Thoracic aorta (tissue), 2 donors: ENCODE data around the gene NEDD4L. TPM values are rescaled to one million over a fixed set of nuclear protein-coding genes. Genes with fewer than 3 reads are reported as not detected.
A peak's percentile ranks its signal among the peaks of the same experiment; 100 is the strongest.

Source experiments
- ATAC-seq: fragments of 150-250 bp; one replicate; pipeline ENCODE4 v1.8.0; 2017; ENCODE audit warnings: low read depth; ENCODE audit not compliant: insufficient number of reproducible peaks, low FRiP score
- DNase-seq: peaks from one replicate; pipeline ENCODE4 v3.0.0-alpha.2; 2020; ENCODE audit warnings: low spot score
- H3K27ac ChIP-seq, 2 donors: fragments of 200-600 bp; sonication (generic); 1 replicate in 1 of 2; 2 replicates in 1 of 2; pipeline ENCODE4 v1.5.1; 2016; ENCODE audit warnings: mild to moderate bottlenecking in 2 of 2, moderate library complexity in 2 of 2
- H3K27me3 ChIP-seq: fragments of 200-600 bp; sonication (generic); replicated peaks from 2 replicates; pipeline ENCODE4 v1.6.0; 2016; ENCODE audit warnings: mild to moderate bottlenecking; ENCODE audit not compliant: insufficient read depth
- H3K36me3 ChIP-seq: fragments of 200-600 bp; sonication (generic); one replicate; pipeline ENCODE4 v1.5.1; 2016
- H3K4me1 ChIP-seq, 2 donors: fragments of 200-600 bp; sonication (generic); 1 replicate in 1 of 2; 2 replicates in 1 of 2; pipeline versions ENCODE4 v1.5.1 to v1.6.0; 2016; ENCODE audit warnings: low read depth in 2 of 2, mild to moderate bottlenecking in 1 of 2; ENCODE audit not compliant: control insufficient read depth in 1 of 2
- H3K4me3 ChIP-seq: fragments of 200-600 bp; sonication (generic); 2 replicates; pipeline ENCODE4 v1.5.1; 2016; ENCODE audit warnings: mild to moderate bottlenecking
- H3K9me3 ChIP-seq: fragments of 200-600 bp; sonication (generic); 2 replicates; pipeline ENCODE4 v1.5.1; 2016
- total RNA-seq, 2 donors: library from RNA; depleted of rRNA; stranded (reverse); fragments of >200 nt; gene quantifications; one replicate each; pipeline versions ENCODE4 v1.1.0 to v1.2.3, GENCODE V29; 2016
- TF ChIP-seq, protein P1 (sequence below): fragments of 200-600 bp; sonication (generic); IDR thresholded peaks from one replicate; pipeline ENCODE4 v1.5.1; 2019; ENCODE audit warnings: antibody characterized with exemption

Gene NEDD4L
- total RNA-seq, 2 donors from 2014 or later = 13.9 to 22.9 TPM

DNA sequence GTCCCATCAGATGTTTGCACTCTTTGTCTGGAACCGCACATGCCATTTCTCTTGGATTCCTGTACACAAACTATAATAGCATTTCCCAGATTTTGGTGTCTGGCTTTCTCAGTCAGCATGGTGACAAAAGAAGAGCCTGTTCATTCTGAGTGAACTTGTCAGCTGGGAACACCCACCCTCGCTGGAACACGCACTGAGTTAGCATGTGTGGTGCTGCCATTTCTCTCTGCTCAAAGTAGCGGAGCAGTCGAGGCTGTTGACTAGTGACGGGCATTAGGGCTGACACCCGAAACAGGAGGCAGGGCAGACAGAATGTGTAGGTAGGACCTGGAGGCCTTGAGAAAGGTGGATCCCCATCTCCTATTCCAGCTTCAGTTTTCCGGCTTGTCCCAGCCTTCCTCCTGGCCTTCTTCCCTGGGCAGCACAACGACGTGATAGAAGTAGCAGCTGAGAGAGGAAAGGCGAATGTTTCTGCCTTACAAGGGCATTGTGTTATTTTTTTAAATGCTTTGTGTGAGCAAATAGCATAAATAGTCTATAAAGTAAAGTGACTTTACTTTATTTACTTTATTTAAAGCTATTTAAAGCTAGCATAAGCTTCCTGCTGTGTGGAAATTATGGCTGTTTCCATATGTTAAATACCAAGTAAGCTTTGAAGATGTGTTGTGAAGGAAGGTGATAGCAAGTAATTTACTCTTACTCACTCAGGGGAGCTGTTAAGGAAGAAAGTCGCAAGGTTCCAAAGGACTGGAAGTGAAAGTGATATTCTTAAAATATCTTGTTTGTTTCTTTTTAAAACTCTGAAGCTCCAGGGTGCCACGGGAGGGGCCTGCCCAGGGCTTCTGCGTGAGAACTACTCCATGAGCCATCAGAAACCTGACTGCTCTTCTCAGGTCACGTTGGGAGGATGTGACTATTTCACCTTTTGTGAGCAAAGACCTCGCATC, 272.6 kb downstream of the NEDD4L start:
- no peak for ATAC-seq
- H3K36me3 ChIP-seq = no peaks in the 10 kb centered on the region
- no peak for DNase-seq

DNA sequence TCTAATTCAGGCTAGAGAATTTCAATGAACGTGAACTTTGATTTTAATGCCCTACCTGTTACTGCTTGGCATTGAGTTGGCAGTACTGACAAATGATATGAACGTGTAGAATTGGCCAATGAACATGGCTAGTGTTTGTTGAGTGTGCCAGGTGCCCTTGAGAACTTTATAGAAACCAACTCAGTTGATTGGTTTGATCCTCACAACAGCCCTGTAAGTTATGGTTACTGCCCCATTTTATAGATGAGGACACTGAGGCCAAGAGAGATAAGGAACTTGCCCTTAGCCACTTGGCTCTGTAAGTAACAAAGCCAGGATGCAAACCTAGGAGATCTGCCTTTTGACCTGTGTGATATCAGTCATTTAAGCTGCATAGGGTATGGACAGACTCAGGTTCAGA, 275.7 kb downstream of the NEDD4L start:
- Histone ChIP-seq H3K9me3 (no peaks in the 10 kb centered on the region), H3K27me3 (no peaks in the 10 kb centered on the region), H3K27ac (no peak overlapping the region), H3K4me3 (no peak overlapping the region), H3K4me1 (peaks cover 0 to 17% of the 10 kb centered on the region in 2 donors), H3K36me3 (no peaks in the 10 kb centered on the region)
- DNase-seq (no peak), ATAC-seq (no peak)
- TF ChIP-seq, protein P1, sequence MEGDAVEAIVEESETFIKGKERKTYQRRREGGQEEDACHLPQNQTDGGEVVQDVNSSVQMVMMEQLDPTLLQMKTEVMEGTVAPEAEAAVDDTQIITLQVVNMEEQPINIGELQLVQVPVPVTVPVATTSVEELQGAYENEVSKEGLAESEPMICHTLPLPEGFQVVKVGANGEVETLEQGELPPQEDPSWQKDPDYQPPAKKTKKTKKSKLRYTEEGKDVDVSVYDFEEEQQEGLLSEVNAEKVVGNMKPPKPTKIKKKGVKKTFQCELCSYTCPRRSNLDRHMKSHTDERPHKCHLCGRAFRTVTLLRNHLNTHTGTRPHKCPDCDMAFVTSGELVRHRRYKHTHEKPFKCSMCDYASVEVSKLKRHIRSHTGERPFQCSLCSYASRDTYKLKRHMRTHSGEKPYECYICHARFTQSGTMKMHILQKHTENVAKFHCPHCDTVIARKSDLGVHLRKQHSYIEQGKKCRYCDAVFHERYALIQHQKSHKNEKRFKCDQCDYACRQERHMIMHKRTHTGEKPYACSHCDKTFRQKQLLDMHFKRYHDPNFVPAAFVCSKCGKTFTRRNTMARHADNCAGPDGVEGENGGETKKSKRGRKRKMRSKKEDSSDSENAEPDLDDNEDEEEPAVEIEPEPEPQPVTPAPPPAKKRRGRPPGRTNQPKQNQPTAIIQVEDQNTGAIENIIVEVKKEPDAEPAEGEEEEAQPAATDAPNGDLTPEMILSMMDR = no peak

More for the DNA sequence above, 272.6 kb downstream of the NEDD4L start:
- Histone ChIP-seq H3K27me3 (no peaks in the 10 kb centered on the region), H3K9me3 (no peaks in the 10 kb centered on the region), H3K4me1 (peaks cover 0 to 26% of the 10 kb centered on the region in 2 donors), H3K4me3 (no peak overlapping the region), H3K27ac (peak overlapping the region in 1 of 2 donors; percentile 7)
- TF ChIP-seq, protein P1 = no peak

DNA sequence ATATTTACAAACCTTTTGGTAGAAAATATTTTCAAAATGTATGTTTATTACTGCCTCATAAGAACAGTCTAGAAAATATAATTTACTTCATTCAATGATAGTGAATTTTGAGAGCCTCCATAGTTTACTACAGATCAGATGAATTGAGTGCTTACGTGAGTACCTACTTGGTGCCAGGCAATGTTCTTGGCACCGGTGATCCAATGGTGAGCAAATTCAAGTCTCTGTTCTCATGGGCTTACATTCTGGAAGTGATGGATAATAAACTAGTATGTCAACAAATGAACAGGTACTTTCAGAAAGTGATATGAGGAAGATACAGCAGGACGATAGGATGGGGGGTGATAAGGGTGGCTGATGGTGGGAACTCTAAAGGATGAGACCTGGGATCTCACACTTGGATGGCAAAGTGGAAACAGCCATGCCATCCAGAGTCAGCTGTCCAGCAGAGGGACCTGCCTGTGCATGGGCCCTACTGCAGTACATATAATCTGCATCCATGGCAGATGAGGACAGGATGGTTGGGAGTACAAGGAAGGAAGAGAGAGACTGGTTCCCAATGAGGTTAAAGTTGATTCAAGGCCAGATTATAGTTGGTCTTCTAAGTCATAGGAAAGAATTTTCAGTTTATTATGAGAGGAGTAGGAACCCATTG, 277.0 kb downstream of the NEDD4L start:
- Histone ChIP-seq H3K4me1 (peaks cover 0 to 14% of the 10 kb centered on the region in 2 donors), H3K27ac (no peak overlapping the region), H3K36me3 (no peaks in the 10 kb centered on the region), H3K27me3 (no peaks in the 10 kb centered on the region), H3K9me3 (no peaks in the 10 kb centered on the region), H3K4me3 (no peak overlapping the region)
- TF ChIP-seq, protein P1 = no peak
- DNase-seq (no peak), ATAC-seq (no peak)

DNA sequence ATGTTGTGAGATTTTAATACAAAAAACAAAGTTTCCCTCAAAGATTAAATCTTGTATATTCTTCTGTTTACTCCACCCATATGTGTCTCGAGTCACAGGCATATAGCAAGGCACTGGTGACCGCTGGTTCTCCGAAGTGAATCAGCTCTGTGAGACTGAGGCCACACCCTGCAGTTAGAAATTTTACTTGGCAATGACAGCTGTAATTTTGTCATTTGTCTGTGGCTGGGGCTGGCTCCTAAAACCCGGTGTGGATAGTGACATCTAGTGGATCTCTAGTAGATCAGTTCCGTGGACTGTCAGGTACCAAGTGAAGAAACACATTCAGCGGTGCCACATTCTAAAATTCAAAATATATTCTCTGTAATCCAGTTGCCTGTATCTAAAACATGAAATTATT, 278.0 kb downstream of the NEDD4L start:
- no peak overlapping the region for H3K27ac ChIP-seq
- H3K4me1 ChIP-seq = peaks cover 0 to 9% of the 10 kb centered on the region in 2 donors
- peak; percentile 19 for DNase-seq
- H3K4me3 ChIP-seq = no peak overlapping the region
- H3K27me3 ChIP-seq = no peaks in the 10 kb centered on the region
- TF ChIP-seq, protein P1 = peak; percentile 37
- H3K9me3 ChIP-seq = no peaks in the 10 kb centered on the region
- no peak for ATAC-seq
- H3K36me3 ChIP-seq = no peaks in the 10 kb centered on the region

DNA sequence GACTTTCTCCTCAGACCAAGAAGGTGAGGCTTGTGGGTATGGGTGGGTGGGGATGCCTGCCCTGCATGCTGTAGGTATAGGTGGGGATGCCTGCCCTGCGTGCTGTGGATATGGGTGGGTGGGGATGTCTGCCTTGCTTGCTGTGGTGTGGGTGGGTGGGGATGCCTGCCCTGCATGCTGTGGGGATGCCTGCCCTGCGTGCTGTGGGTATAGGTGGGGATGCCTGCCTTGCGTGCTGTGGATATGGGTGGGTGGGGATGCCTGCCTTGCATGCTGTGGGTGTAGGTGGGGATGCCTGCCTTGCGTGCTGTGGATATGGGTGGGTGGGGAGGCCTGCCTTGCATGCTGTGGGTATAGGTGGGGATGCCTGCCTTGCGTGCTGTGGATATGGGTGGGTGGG, 278.4 kb downstream of the NEDD4L start:
- Histone ChIP-seq H3K4me1 (peaks cover 0 to 6% of the 10 kb centered on the region in 2 donors), H3K4me3 (no peak overlapping the region), H3K9me3 (no peaks in the 10 kb centered on the region), H3K27ac (no peak overlapping the region), H3K36me3 (no peaks in the 10 kb centered on the region), H3K27me3 (no peaks in the 10 kb centered on the region)
- DNase-seq (no peak), ATAC-seq (no peak)
- TF ChIP-seq, protein P1 = no peak
